CD14-positive monocyte (primary cell): Measurements from ENCODE around the gene TTC33. TPM values are rescaled to one million over a fixed set of nuclear protein-coding genes. Genes with fewer than 3 reads are reported as not detected.

Source experiments
- DNase-seq, 3 donors: peaks; one replicate each; pipeline ENCODE4 v3.0.0-alpha.2; 2011 to 2022
- H2AFZ ChIP-seq: 2 replicates; pipeline ENCODE4 v1.6.0; 2012; ENCODE audit warnings: mild to moderate bottlenecking, low read depth, low read length, inconsistent platforms; ENCODE audit not compliant: insufficient read depth, poor library complexity, severe bottlenecking
- H3K27ac ChIP-seq, 2 donors: 1 replicate in 1 of 2; 2 replicates in 1 of 2; pipeline ENCODE4 v1.5.1; 2012 to 2013; ENCODE audit warnings: low read length in 2 of 2, control low read depth in 1 of 2, inconsistent platforms in 1 of 2, low read depth in 1 of 2, mild to moderate bottlenecking in 1 of 2
- H3K27me3 ChIP-seq, 2 donors: one replicate each; pipeline versions ENCODE4 v1.6.0 to v1.6.1; 2011 to 2013; ENCODE audit warnings: low read length in 2 of 2; ENCODE audit not compliant: control insufficient read depth in 2 of 2, insufficient read depth in 2 of 2
- H3K36me3 ChIP-seq, 2 donors: replicated peaks in 1 of 2; 1 replicate in 1 of 2; 2 replicates in 1 of 2; pipeline versions ENCODE4 v1.5.1 to v1.6.1; 2012 to 2013; ENCODE audit warnings: low read length in 2 of 2, control low read depth in 1 of 2, inconsistent platforms in 1 of 2, mild to moderate bottlenecking in 1 of 2; ENCODE audit not compliant: insufficient read depth in 2 of 2, control insufficient read depth in 1 of 2
- H3K4me1 ChIP-seq, 2 donors: 1 replicate in 1 of 2; 2 replicates in 1 of 2; pipeline versions ENCODE4 v1.5.1 to v1.6.1; 2012 to 2013; ENCODE audit warnings: low read length in 2 of 2, control low read depth in 1 of 2, inconsistent platforms in 1 of 2, mild to moderate bottlenecking in 1 of 2, moderate library complexity in 1 of 2; ENCODE audit not compliant: insufficient read depth in 2 of 2, control insufficient read depth in 1 of 2
- H3K4me2 ChIP-seq: replicated peaks from 2 replicates; pipeline ENCODE3; 2012; ENCODE audit warnings: low read length, moderate library complexity, mild to moderate bottlenecking; ENCODE audit not compliant: poor library complexity, severe bottlenecking; ENCODE audit errors: extremely low read depth
- H3K4me3 ChIP-seq, 3 experiments: fragments of 200-600 bp in 1 of 3; sonication (generic) in 1 of 3; replicated peaks in 1 of 3; 1 replicate in 2 of 3; 2 replicates in 1 of 3; pipeline ENCODE4 v1.5.1; 2011 to 2013; ENCODE audit warnings: low read length in 3 of 3, mild to moderate bottlenecking in 3 of 3, control low read depth in 2 of 3, low read depth in 2 of 3, inconsistent platforms in 1 of 3, moderate library complexity in 1 of 3
- H3K79me2 ChIP-seq: 2 replicates; pipeline ENCODE4 v1.6.0; 2012; ENCODE audit warnings: mild to moderate bottlenecking, control low read depth, inconsistent platforms, low read length, moderate library complexity; ENCODE audit not compliant: insufficient read depth
- H3K9ac ChIP-seq: 2 replicates; pipeline ENCODE4 v1.6.0; 2017; ENCODE audit warnings: low read length, mild to moderate bottlenecking; ENCODE audit not compliant: insufficient read depth, poor library complexity, severe bottlenecking
- H3K9me3 ChIP-seq, 2 donors: replicated peaks in 1 of 2; 1 replicate in 1 of 2; 2 replicates in 1 of 2; pipeline versions ENCODE4 v1.5.1 to v1.6.1; 2012 to 2013; ENCODE audit warnings: low read length in 2 of 2, control low read depth in 1 of 2; ENCODE audit not compliant: control insufficient read depth in 1 of 2, insufficient read depth in 1 of 2
- H4K20me1 ChIP-seq: 2 replicates; pipeline ENCODE4 v1.6.0; 2012; ENCODE audit warnings: mild to moderate bottlenecking, low read length, control low read depth, moderate library complexity; ENCODE audit not compliant: insufficient read depth
- H3K27ac Mint-ChIP-seq, 7 donors: one replicate each; pipeline ENCODE4 v1.8.0; 2020; ENCODE audit warnings: mild to moderate bottlenecking in 7 of 7, mixed read lengths in 7 of 7, moderate library complexity in 6 of 7, inconsistent platforms in 2 of 7
- H3K27me3 Mint-ChIP-seq, 3 donors: one replicate each; pipeline ENCODE4 v1.8.0; 2021 to 2022; ENCODE audit warnings: low read depth in 3 of 3, mild to moderate bottlenecking in 3 of 3, mixed read lengths in 3 of 3, moderate library complexity in 3 of 3, inconsistent platforms in 1 of 3
- H3K36me3 Mint-ChIP-seq, 2 donors: one replicate each; pipeline ENCODE4 v1.8.0; 2020; ENCODE audit warnings: mixed read lengths in 2 of 2, inconsistent platforms in 1 of 2, mild to moderate bottlenecking in 1 of 2
- H3K4me1 Mint-ChIP-seq: one replicate; pipeline ENCODE4 v1.8.0; 2020; ENCODE audit warnings: mild to moderate bottlenecking, mixed read lengths
- H3K4me3 Mint-ChIP-seq, 2 donors: one replicate each; pipeline ENCODE4 v1.8.0; 2020; ENCODE audit warnings: mild to moderate bottlenecking in 2 of 2, mixed read lengths in 2 of 2, moderate library complexity in 1 of 2
- H3K9me3 Mint-ChIP-seq, 7 donors: one replicate each; pipeline ENCODE4 v1.8.0; 2020 to 2022; ENCODE audit warnings: mixed read lengths in 7 of 7, mild to moderate bottlenecking in 6 of 7, moderate library complexity in 6 of 7, inconsistent platforms in 2 of 7
- CTCF ChIP-seq: fragments of 200-600 bp; IDR thresholded peaks from one replicate; pipeline ENCODE4 v1.8.0; 2022; ENCODE audit warnings: antibody characterized with exemption, mild to moderate bottlenecking
- whole genome bisulfite sequencing: methylation state at CpG from one replicate; pipeline ENCODE4 v1.1.5; 2013; ENCODE audit warnings: missing lambda C conversion rate; ENCODE audit not compliant: insufficient coverage; 5-methylcytosine and 5-hydroxymethylcytosine counted together
- intact Hi-C, 2 donors: fragments of 100-400 bp; cut with micrococcal nuclease; formaldehyde crosslinking; loops; one replicate each; pipeline versions ENCODE4 v1.15.0 to v1.15.1; 2023
- polyA plus RNA-seq, 3 donors: library from polyadenylated mRNA; depleted of rRNA in 1 of 3; unstranded in 2 of 3; stranded (reverse) in 1 of 3; fragments of 300-500 nt in 2 of 3; fragments of >200 nt in 1 of 3; fragmentation: Illumina TruSeq in 2 of 3; gene quantifications; 1 replicate in 2 of 3; 2 replicates in 1 of 3; pipeline ENCODE4 v1.2.3, GENCODE V29; 2012 to 2021

The TTC33 gene
- polyA plus RNA-seq, 3 donors, result 1.5 to 11.7 (median 9.4) TPM

GRCh38 chr5:40691894-40692293 lies 63.9 kb downstream of the TTC33 start:
- Mint-ChIP-seq H3K27me3 (peaks cover 0 to 1% (median under 1%) of the 10 kb centered on the region in 3 donors), H3K4me1 (peaks cover 34% of the 10 kb centered on the region), H3K4me3 (no peak overlapping the region), H3K36me3 (peaks cover 57 to 88% of the 10 kb centered on the region in 2 donors), H3K27ac (peak overlapping the region in 5 of 7 donors; percentile 16 to 68 (median 33)), H3K9me3 (peaks cover 0 to 4% (median 0%) of the 10 kb centered on the region in 7 donors)
- H3K27ac ChIP-seq, result peak overlapping the region in 1 of 2 donors; percentile 24
- H3K9ac ChIP-seq, result no peak overlapping the region
- H2AFZ ChIP-seq, result no peak overlapping the region
- DNase-seq, result no peak
- H3K79me2 ChIP-seq, result peaks cover 59% of the 10 kb centered on the region
- no peak for TF ChIP-seq CTCF
- peaks cover 35 to 68% of the 10 kb centered on the region in 2 donors for H3K36me3 ChIP-seq
- intact Hi-C loops, result no loop called here
- H3K4me2 ChIP-seq, result no peak overlapping the region
- WGBS, result 97% methylated on average over 7 of the region's 9 CpGs
- no peak overlapping the region for H3K4me3 ChIP-seq
- H3K4me1 ChIP-seq, result peaks cover 15 to 31% of the 10 kb centered on the region in 2 donors
- no peaks in the 10 kb centered on the region for H3K9me3 ChIP-seq
- no peaks in the 10 kb centered on the region for H3K27me3 ChIP-seq
- H4K20me1 ChIP-seq, result peaks cover 93% of the 10 kb centered on the region

GRCh38 chr5:40690267-40690666 lies 65.5 kb downstream of the TTC33 start:
- H3K4me3 Mint-ChIP-seq, result no peak overlapping the region
- H3K4me1 ChIP-seq, result peaks cover 28 to 47% of the 10 kb centered on the region in 2 donors

More at GRCh38 chr5:40690267-40690666, 65.5 kb downstream of the TTC33 start:
- H3K4me1 Mint-ChIP-seq, result peaks cover 50% of the 10 kb centered on the region
- peak overlapping the region in 3 of 7 donors; percentile 63 to 85 (median 77) for H3K27ac Mint-ChIP-seq
- H3K9me3 Mint-ChIP-seq, result peaks cover 0 to 4% (median 0%) of the 10 kb centered on the region in 7 donors
- WGBS, result no CpG with 5 or more reads among the region's 3 CpGs
- peaks cover 48 to 69% of the 10 kb centered on the region in 2 donors for H3K36me3 ChIP-seq
- H3K27ac ChIP-seq, result peak overlapping the region in 1 of 2 donors; percentile 44
- no peak overlapping the region for H3K4me2 ChIP-seq
- peaks cover 68 to 86% of the 10 kb centered on the region in 2 donors for H3K36me3 Mint-ChIP-seq
- H3K9me3 ChIP-seq, result no peaks in the 10 kb centered on the region
- no peak overlapping the region for H3K4me3 ChIP-seq
- peaks cover 98% of the 10 kb centered on the region for H4K20me1 ChIP-seq
- intact Hi-C loops, result no loop called here
- DNase-seq, result peak in 1 of 3 donors; percentile 56
- TF ChIP-seq CTCF, result no peak
- H2AFZ ChIP-seq, result no peak overlapping the region
- H3K79me2 ChIP-seq, result peaks cover 75% of the 10 kb centered on the region
- H3K27me3 Mint-ChIP-seq, result no peaks in the 10 kb centered on the region
- no peaks in the 10 kb centered on the region for H3K27me3 ChIP-seq
- H3K9ac ChIP-seq, result no peak overlapping the region
